DND-41 (cell line): ENCODE measurements around the gene GDPD4.

Experiments used
- CTCF ChIP-seq: IDR thresholded peaks from 2 replicates; pipeline ENCODE4 v1.5.1; 2012; ENCODE audit warnings: borderline replicate concordance, low read length, moderate library complexity, mild to moderate bottlenecking; ENCODE audit not compliant: poor library complexity, severe bottlenecking; ENCODE audit errors: extremely low read depth
- EZH2 ChIP-seq: IDR thresholded peaks from 3 replicates; pipeline ENCODE4 v1.6.1; 2012; ENCODE audit warnings: borderline replicate concordance, low read depth, mild to moderate bottlenecking, moderate library complexity, low read length, inconsistent platforms; ENCODE audit not compliant: severe bottlenecking

- TF ChIP-seq EZH2 (no peak), CTCF (no peak)
Measured at GRCh38 chr11:77212314-77213007, 89.0 kb downstream of the GDPD4 start.
